SK-N-MC (cell line): ENCODE measurements around the gene DENND5B.

Experiments
- EZH2 ChIP-seq: fragments of 200-600 bp; sonication (generic); IDR thresholded peaks from one replicate; pipeline ENCODE4 v1.6.1; 2017; ENCODE audit warnings: antibody characterized with exemption
- FOXP2 ChIP-seq: optimal IDR thresholded peaks from 2 replicates; pipeline ENCODE3; 2011; ENCODE audit warnings: mild to moderate bottlenecking, moderate library complexity; ENCODE audit not compliant: insufficient read depth; ENCODE audit errors: extremely low read length, control extremely low read depth
- POLR2AphosphoS5 ChIP-seq: IDR thresholded peaks from 2 replicates; pipeline ENCODE4 v1.6.1; 2012; ENCODE audit warnings: mild to moderate bottlenecking, low read depth, low read length, borderline replicate concordance

- no peak for TF ChIP-seq POLR2AphosphoS5
- no peak for TF ChIP-seq EZH2
- TF ChIP-seq FOXP2 = no peak
Measured at GRCh38 chr12:31599053-31599452, 8.1 kb upstream of the DENND5B start.
